Mesenchymal stem cell (in vitro differentiated cells and primary cell): ENCODE results near the gene LENG1.

Experiments
- DNase-seq: peaks from one replicate; pipeline ENCODE4 v3.0.0-alpha.2; 2013
- H2AFZ ChIP-seq: one replicate; pipeline ENCODE4 v1.6.1; 2013; ENCODE audit warnings: low read depth, mild to moderate bottlenecking, control low read depth, inconsistent platforms, low read length, moderate library complexity
- H2AK5ac ChIP-seq: 2 replicates; pipeline ENCODE4 v1.6.1; 2013; ENCODE audit warnings: low read length, moderate library complexity, mild to moderate bottlenecking, inconsistent platforms; ENCODE audit not compliant: severe bottlenecking
- H2BK120ac ChIP-seq: one replicate; pipeline ENCODE4 v1.6.1; 2013; ENCODE audit warnings: low read depth, mild to moderate bottlenecking, inconsistent platforms, low read length, moderate library complexity
- H2BK12ac ChIP-seq, 2 experiments: one replicate each; pipeline ENCODE4 v1.6.1; 2013; ENCODE audit warnings: inconsistent platforms in 2 of 2, low read length in 2 of 2, mild to moderate bottlenecking in 2 of 2, moderate library complexity in 2 of 2, control low read depth in 1 of 2
- H2BK15ac ChIP-seq: one replicate; pipeline ENCODE4 v1.6.1; 2013; ENCODE audit warnings: mild to moderate bottlenecking, low read depth, inconsistent platforms; ENCODE audit not compliant: poor library complexity, severe bottlenecking
- H2BK5ac ChIP-seq: 2 replicates; pipeline ENCODE4 v1.6.1; 2013; ENCODE audit warnings: low read depth, mild to moderate bottlenecking, low read length, control low read depth, inconsistent platforms; ENCODE audit not compliant: poor library complexity, severe bottlenecking
- H3K14ac ChIP-seq, 2 experiments: one replicate each; pipeline ENCODE4 v1.6.1; 2013; ENCODE audit warnings: inconsistent platforms in 2 of 2, low read length in 2 of 2, control low read depth in 1 of 2, mild to moderate bottlenecking in 1 of 2, moderate library complexity in 1 of 2
- H3K18ac ChIP-seq, 2 experiments: one replicate each; pipeline ENCODE4 v1.6.1; 2013; ENCODE audit warnings: inconsistent platforms in 2 of 2, low read length in 2 of 2, control low read depth in 1 of 2, low read depth in 1 of 2, mild to moderate bottlenecking in 1 of 2
- H3K23ac ChIP-seq, 2 experiments: one replicate each; pipeline ENCODE4 v1.6.1; 2013; ENCODE audit warnings: inconsistent platforms in 2 of 2, low read length in 2 of 2, mild to moderate bottlenecking in 2 of 2, moderate library complexity in 2 of 2, control low read depth in 1 of 2
- H3K27ac ChIP-seq: 2 replicates; pipeline ENCODE4 v1.5.1; 2013; ENCODE audit warnings: mild to moderate bottlenecking, moderate library complexity, low read length, control low read depth, inconsistent platforms; ENCODE audit not compliant: poor library complexity, severe bottlenecking
- H3K27me3 ChIP-seq, 2 experiments: 2 replicates each; pipeline versions ENCODE4 v1.6.1 to v1.7.0; 2013; ENCODE audit warnings: low read length in 2 of 2, mild to moderate bottlenecking in 2 of 2, moderate library complexity in 2 of 2, control low read depth in 1 of 2, inconsistent platforms in 1 of 2; ENCODE audit not compliant: control insufficient read depth in 1 of 2, insufficient read depth in 1 of 2
- H3K36me3 ChIP-seq, 2 experiments: 2 replicates each; pipeline versions ENCODE4 v1.6.1 to v1.7.0; 2013; ENCODE audit warnings: low read length in 2 of 2, control low read depth in 1 of 2, inconsistent platforms in 1 of 2, low read depth in 1 of 2, mild to moderate bottlenecking in 1 of 2; ENCODE audit not compliant: insufficient read depth in 2 of 2, control insufficient read depth in 1 of 2
- H3K4ac ChIP-seq, 2 experiments: one replicate each; pipeline ENCODE4 v1.6.1; 2013; ENCODE audit warnings: inconsistent platforms in 2 of 2, low read length in 2 of 2, mild to moderate bottlenecking in 2 of 2, moderate library complexity in 2 of 2, control low read depth in 1 of 2, low read depth in 1 of 2
- H3K4me1 ChIP-seq: 2 replicates; pipeline ENCODE4 v1.6.1; 2013; ENCODE audit warnings: low read depth, low read length, control low read depth; ENCODE audit not compliant: control insufficient read depth, insufficient read depth
- H3K4me2 ChIP-seq: 2 replicates; pipeline ENCODE4 v1.6.1; 2013; ENCODE audit warnings: low read length, mild to moderate bottlenecking, inconsistent platforms; ENCODE audit not compliant: poor library complexity, severe bottlenecking
- H3K4me3 ChIP-seq, 2 experiments: 2 replicates each; pipeline versions ENCODE4 v1.5.1 to v1.7.0; 2013; ENCODE audit warnings: low read length in 2 of 2, mild to moderate bottlenecking in 2 of 2, control low read depth in 1 of 2, low read depth in 1 of 2; ENCODE audit not compliant: insufficient read depth in 1 of 2
- H3K79me1 ChIP-seq: replicated peaks from 2 replicates; pipeline ENCODE4 v1.6.1; 2013; ENCODE audit warnings: mild to moderate bottlenecking, control low read depth, low read length, inconsistent platforms; ENCODE audit not compliant: poor library complexity, severe bottlenecking
- H3K9ac ChIP-seq: 2 replicates; pipeline ENCODE4 v1.7.0; 2013; ENCODE audit warnings: mild to moderate bottlenecking, low read length, moderate library complexity
- H3K9me3 ChIP-seq: 2 replicates; pipeline ENCODE4 v1.7.0; 2013; ENCODE audit warnings: mild to moderate bottlenecking, low read length; ENCODE audit not compliant: control insufficient read depth
- H4K8ac ChIP-seq: one replicate; pipeline ENCODE4 v1.6.1; 2013; ENCODE audit warnings: inconsistent platforms, mild to moderate bottlenecking, low read length, moderate library complexity
- H4K91ac ChIP-seq: one replicate; pipeline ENCODE4 v1.6.1; 2013; ENCODE audit warnings: mild to moderate bottlenecking, low read length, inconsistent platforms
- WGBS: methylation state at CpG from one replicate; pipeline ENCODE4 v1.1.7; 2013; ENCODE audit warnings: mixed read lengths; 5-methylcytosine and 5-hydroxymethylcytosine counted together

The LENG1 gene

DNA sequence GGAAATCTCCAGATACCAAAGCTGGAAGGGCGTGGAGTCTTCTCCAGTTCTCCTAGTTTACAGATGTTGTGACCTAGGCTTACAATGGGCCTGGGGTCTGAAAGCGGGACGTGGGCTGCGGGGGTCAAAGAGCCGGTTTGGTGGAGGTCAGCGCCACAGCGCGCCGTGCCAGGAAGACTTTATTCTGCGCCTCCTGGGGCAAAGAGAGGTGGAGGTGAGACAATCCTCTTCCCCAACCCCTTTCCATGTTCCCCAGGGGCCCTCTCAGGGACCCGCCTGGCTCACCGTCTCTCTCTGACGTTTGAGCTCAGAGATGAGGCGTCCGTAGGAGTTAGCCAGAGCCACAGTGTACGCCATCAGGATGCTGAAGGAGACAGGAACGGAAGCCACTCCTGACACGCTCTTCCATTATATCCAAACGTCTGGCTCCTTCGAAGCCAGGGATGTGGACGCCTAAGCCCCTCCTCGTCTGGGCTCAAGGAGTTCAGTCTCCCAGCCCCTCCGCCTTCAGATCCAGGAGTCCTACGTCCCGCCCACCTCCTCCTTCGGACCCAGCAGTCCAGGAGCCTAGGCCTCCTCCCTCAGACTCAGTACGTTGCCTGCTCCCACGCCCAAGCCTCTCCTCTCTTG is 776 bp upstream of the LENG1 start:
- Histone ChIP-seq H3K4ac (peak overlapping the region in 1 of 2 experiments; percentile 64), H3K4me3 (peak overlapping the region; percentile 57 to 90), H3K27me3 (peaks cover 0 to 9% of the 10 kb centered on the region in 2 experiments), H3K23ac (no peak overlapping the region), H2BK120ac (no peak overlapping the region), H4K91ac (peak overlapping the region; percentile 56), H4K8ac (peak overlapping the region; percentile 43), H2AFZ (peak overlapping the region; percentile 65), H2BK12ac (no peak overlapping the region), H3K18ac (peak overlapping the region in 1 of 2 experiments; percentile 59), H3K14ac (no peak overlapping the region), H3K9ac (peak overlapping the region; percentile 90), H2BK15ac (peak overlapping the region; percentile 41), H3K4me1 (peaks cover 25% of the 10 kb centered on the region), H2BK5ac (no peak overlapping the region), H3K79me1 (peaks cover 33% of the 10 kb centered on the region), H3K9me3 (no peaks in the 10 kb centered on the region), H3K36me3 (peaks cover 27 to 31% of the 10 kb centered on the region in 2 experiments), H3K27ac (peak overlapping the region; percentile 50), H3K4me2 (peak overlapping the region; percentile 89), H2AK5ac (no peak overlapping the region)
- 3% methylated on average over 27 of the region's 28 CpGs for WGBS
- peak; percentile 71 for DNase-seq

DNA sequence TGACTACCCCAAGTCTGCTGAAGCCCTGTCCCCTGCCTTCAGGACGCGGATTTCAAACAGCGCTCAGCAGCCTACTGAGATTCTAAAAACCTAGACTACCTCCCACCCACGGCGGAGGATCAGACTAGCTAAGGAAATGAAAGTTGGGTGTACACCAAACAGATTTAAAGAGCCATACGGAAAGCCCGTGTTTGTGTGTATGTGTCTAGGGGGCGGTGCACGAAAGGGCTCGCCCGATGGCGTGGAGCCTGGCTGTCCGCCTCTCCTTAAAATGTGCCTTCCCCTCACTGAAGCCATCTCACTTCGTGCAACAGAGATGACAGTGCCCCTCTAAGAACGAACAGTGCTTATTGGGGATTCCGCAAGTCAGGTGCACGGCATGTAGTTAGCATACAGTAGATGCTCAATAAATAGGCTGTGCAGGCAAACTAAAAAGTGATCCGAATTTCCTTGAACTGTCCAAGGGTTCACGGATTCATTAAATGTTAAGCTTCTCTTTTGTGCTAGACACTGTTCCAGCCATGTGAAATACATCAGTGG is 639 bp downstream of the LENG1 start:
- peak overlapping the region; percentile 29 for H2AFZ ChIP-seq
- H3K9me3 ChIP-seq = no peaks in the 10 kb centered on the region
- H2AK5ac ChIP-seq = peak overlapping the region; percentile 1
- H3K4me1 ChIP-seq = peaks cover 19% of the 10 kb centered on the region
- H3K4me3 ChIP-seq = peak overlapping the region; percentile 91 to 92
- no peak overlapping the region for H4K8ac ChIP-seq
- H3K9ac ChIP-seq = peak overlapping the region; percentile 94
- H3K27me3 ChIP-seq = no peaks in the 10 kb centered on the region
- peak overlapping the region; percentile 85 to 97 for H3K18ac ChIP-seq
- H3K27ac ChIP-seq = peak overlapping the region; percentile 72
- H2BK5ac ChIP-seq = no peak overlapping the region
- 35% methylated on average over 15 of the region's 19 CpGs for WGBS
- H3K4ac ChIP-seq = peak overlapping the region in 1 of 2 experiments; percentile 60
- peak overlapping the region in 1 of 2 experiments; percentile 76 for H3K14ac ChIP-seq
- peak overlapping the region; percentile 52 for H4K91ac ChIP-seq
- no peak overlapping the region for H3K23ac ChIP-seq
- no peak overlapping the region for H2BK120ac ChIP-seq
- peak overlapping the region; percentile 78 for H3K4me2 ChIP-seq
- H3K36me3 ChIP-seq = peaks cover 40 to 41% of the 10 kb centered on the region in 2 experiments
- H2BK15ac ChIP-seq = no peak overlapping the region
- peak; percentile 39 for DNase-seq
- H3K79me1 ChIP-seq = peaks cover 37% of the 10 kb centered on the region
- H2BK12ac ChIP-seq = peak overlapping the region in 1 of 2 experiments; percentile 51

DNA sequence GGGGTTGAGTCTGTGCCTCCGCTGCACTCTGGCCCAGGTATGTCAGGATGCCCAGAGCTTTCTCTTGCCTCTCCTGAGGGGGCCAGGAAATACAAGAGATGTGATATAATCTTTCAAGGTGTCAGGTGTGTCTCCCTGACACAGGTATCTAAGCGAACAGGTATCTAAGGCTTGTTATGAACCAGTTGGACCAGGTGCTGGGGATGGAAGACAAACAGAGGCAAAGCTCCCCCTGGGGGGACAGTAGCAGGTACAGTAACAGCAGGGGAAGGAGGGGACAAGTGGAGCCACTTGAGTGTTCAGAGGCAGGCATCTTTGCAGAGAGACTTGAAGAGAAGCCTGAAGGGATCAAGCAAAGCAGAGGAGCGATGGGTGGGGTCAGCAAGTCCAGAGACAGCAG is 2.6 kb downstream of the LENG1 start:
- no peak overlapping the region for H2BK15ac ChIP-seq
- H2AK5ac ChIP-seq = no peak overlapping the region
- H3K4ac ChIP-seq = no peak overlapping the region
- peaks cover 58 to 61% of the 10 kb centered on the region in 2 experiments for H3K36me3 ChIP-seq
- H4K8ac ChIP-seq = peak overlapping the region; percentile 24
- H3K9ac ChIP-seq = no peak overlapping the region
- H4K91ac ChIP-seq = no peak overlapping the region
- H3K4me3 ChIP-seq = no peak overlapping the region
- H2BK12ac ChIP-seq = no peak overlapping the region
- H3K79me1 ChIP-seq = peaks cover 46% of the 10 kb centered on the region
- H2BK5ac ChIP-seq = no peak overlapping the region
- no peaks in the 10 kb centered on the region for H3K9me3 ChIP-seq
- no peak overlapping the region for H3K27ac ChIP-seq
- DNase-seq = no peak
- H3K4me1 ChIP-seq = peaks cover 19% of the 10 kb centered on the region
- WGBS = 96% methylated on average over 3 of the region's 3 CpGs
- no peak overlapping the region for H3K23ac ChIP-seq
- no peak overlapping the region for H2AFZ ChIP-seq
- H3K27me3 ChIP-seq = no peaks in the 10 kb centered on the region
- H3K18ac ChIP-seq = no peak overlapping the region
- H3K14ac ChIP-seq = no peak overlapping the region
- H2BK120ac ChIP-seq = no peak overlapping the region
- H3K4me2 ChIP-seq = no peak overlapping the region

DNA sequence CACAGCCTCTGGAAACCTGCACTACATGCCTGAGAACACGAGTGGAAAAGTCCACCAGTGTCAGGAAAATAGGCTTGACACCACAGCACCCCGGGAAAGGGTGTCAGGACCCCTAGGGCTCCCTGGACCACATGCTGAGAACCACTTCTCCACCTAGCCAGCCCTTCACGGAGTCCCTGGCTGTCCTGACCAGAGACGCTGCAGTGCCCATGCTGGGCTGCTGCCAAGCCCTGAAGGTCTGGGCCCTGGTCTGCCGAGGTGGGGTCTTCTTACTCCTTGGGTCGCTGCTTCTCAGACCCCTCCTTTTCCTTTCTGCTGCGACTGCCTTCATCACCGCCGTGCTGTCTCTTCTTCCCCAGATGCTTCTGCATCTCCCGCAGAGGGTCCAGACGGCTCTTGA is 3.0 kb downstream of the LENG1 start:
- Histone ChIP-seq H3K14ac (no peak overlapping the region), H2BK12ac (no peak overlapping the region), H2BK120ac (no peak overlapping the region), H2BK15ac (no peak overlapping the region), H3K36me3 (peaks cover 63 to 65% of the 10 kb centered on the region in 2 experiments), H2BK5ac (no peak overlapping the region), H4K91ac (no peak overlapping the region), H3K4ac (no peak overlapping the region), H3K27me3 (no peaks in the 10 kb centered on the region), H3K4me1 (peaks cover 19% of the 10 kb centered on the region), H2AFZ (no peak overlapping the region), H3K9ac (no peak overlapping the region), H3K4me3 (no peak overlapping the region), H4K8ac (no peak overlapping the region), H3K9me3 (no peaks in the 10 kb centered on the region), H3K18ac (no peak overlapping the region), H3K79me1 (peaks cover 45% of the 10 kb centered on the region), H2AK5ac (no peak overlapping the region), H3K27ac (no peak overlapping the region), H3K23ac (no peak overlapping the region), H3K4me2 (no peak overlapping the region)
- 91% methylated on average over 11 of the region's 11 CpGs for WGBS
- no peak for DNase-seq
